Calu3 (cell line): ENCODE measurements around the gene CACNA1C. TPM values are rescaled to one million over a fixed set of nuclear protein-coding genes. Genes with fewer than 3 reads are reported as not detected.
A peak's percentile ranks its signal among the peaks of the same experiment; 100 is the strongest.

Experiments used
- BruUV-seq: library from RNA; stranded (reverse); fragments of 400-500 nt; replicated peaks from 2 replicates; lab custom pipeline; 2021; lab: Mats Ljungman, UMichigan
- CTCF ChIA-PET: fragments of 300-600 bp; sonication (Branson Sonifier 250); formaldehyde crosslinking; loops from one replicate; lab custom pipeline; 2022; ENCODE audit warnings: antibody characterized with exemption; lab: Charles Lee
- DNase-seq: peaks from one replicate; pipeline ENCODE4 v3.0.0; 2022
- H3K27ac Mint-ChIP-seq: one replicate; pipeline ENCODE4 v1.8.0; 2022; ENCODE audit warnings: mixed read lengths; ENCODE audit not compliant: unreplicated experiment
- H3K27me3 Mint-ChIP-seq: one replicate; pipeline ENCODE4 v1.8.0; 2022; ENCODE audit warnings: mixed read lengths; ENCODE audit not compliant: unreplicated experiment
- H3K36me3 Mint-ChIP-seq: one replicate; pipeline ENCODE4 v1.8.0; 2022; ENCODE audit warnings: mild to moderate bottlenecking, moderate library complexity, mixed read lengths; ENCODE audit not compliant: insufficient read depth, unreplicated experiment
- H3K4me1 Mint-ChIP-seq: one replicate; pipeline ENCODE4 v1.8.0; 2022; ENCODE audit warnings: mild to moderate bottlenecking, low read depth, mixed read lengths; ENCODE audit not compliant: unreplicated experiment
- H3K4me3 Mint-ChIP-seq: one replicate; pipeline ENCODE4 v1.8.0; 2022; ENCODE audit warnings: mild to moderate bottlenecking, low read depth, moderate library complexity, mixed read lengths; ENCODE audit not compliant: unreplicated experiment
- H3K9me3 Mint-ChIP-seq: one replicate; pipeline ENCODE4 v1.8.0; 2022; ENCODE audit warnings: low read depth, mixed read lengths; ENCODE audit not compliant: unreplicated experiment
- intact Hi-C: fragments of 100-400 bp; cut with micrococcal nuclease; formaldehyde crosslinking; loops from one replicate; pipeline ENCODE4 v1.10.0; 2022; ENCODE audit not compliant: unreplicated experiment
- total RNA-seq: library from RNA; stranded (reverse); gene quantifications from 2 replicates; pipeline ENCODE4 v1.2.3, GENCODE V29; 2022
- TF ChIP-seq, protein P1 (sequence below): fragments of 200-600 bp; IDR thresholded peaks from one replicate; pipeline ENCODE4 v1.8.0; 2022; ENCODE audit warnings: antibody characterized with exemption; ENCODE audit not compliant: unreplicated experiment

The CACNA1C gene
- total RNA-seq, 1 experiment from 2014 or later, result not detected

- intact Hi-C loops, result loop anchor here (5.0 kb wide), 1 partner anchor 528 kb away; no protein-coding TSS in a partner anchor
- no peak overlapping the region for H3K27ac Mint-ChIP-seq
These were observed 1.6 kb downstream of the CACNA1C start for GRCh38 chr12:2054091-2055018.

DNA sequence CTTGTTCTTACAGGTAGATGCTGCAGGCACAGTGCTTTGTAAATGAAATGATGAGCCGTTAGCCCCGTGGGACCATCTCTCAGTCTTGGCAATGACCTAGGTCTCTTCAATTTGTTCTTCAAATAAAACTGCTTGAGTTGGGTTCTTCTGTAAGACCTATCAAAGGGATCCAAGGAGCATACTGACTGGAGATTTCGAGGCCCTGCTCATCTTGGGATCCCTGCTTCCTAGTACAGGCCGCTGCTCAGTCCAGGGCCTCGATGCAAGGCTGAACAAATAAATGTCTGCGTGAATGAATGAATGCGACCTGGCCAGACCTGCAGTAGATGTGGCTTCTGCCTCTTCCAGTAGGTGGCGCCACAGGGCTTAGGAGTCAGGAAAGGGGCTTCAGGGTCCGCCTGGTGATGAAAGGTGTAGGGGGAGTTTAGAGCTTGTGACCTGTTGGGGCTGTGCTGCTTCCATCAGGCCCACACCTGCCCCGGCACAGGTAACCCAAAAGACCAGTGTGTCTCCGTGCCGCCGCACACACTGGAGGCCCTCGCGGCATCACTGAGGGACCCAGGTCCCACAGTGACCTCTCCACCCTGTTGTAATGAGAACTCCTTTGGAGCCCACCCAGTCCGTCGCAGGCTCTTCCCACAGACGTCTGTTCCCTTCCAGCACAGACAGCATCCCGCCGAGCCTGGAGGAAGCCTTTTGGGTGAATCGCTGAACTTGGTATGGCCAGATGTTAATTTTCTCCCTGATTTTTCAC is 4.4 kb downstream of the CACNA1C start:
- DNase-seq, result peak; percentile 56
- intact Hi-C loops, result loop anchor here (2.0 to 5.0 kb wide), 2 partner anchors 228 to 525 kb away; no protein-coding TSS in a partner anchor
- Mint-ChIP-seq H3K4me3 (no peak overlapping the region), H3K27ac (no peak overlapping the region), H3K36me3 (no peaks in the 10 kb centered on the region), H3K4me1 (no peaks in the 10 kb centered on the region), H3K9me3 (no peaks in the 10 kb centered on the region), H3K27me3 (peaks cover 94% of the 10 kb centered on the region)
- no TSS peak for BruUV-seq
- TF ChIP-seq, protein P1, sequence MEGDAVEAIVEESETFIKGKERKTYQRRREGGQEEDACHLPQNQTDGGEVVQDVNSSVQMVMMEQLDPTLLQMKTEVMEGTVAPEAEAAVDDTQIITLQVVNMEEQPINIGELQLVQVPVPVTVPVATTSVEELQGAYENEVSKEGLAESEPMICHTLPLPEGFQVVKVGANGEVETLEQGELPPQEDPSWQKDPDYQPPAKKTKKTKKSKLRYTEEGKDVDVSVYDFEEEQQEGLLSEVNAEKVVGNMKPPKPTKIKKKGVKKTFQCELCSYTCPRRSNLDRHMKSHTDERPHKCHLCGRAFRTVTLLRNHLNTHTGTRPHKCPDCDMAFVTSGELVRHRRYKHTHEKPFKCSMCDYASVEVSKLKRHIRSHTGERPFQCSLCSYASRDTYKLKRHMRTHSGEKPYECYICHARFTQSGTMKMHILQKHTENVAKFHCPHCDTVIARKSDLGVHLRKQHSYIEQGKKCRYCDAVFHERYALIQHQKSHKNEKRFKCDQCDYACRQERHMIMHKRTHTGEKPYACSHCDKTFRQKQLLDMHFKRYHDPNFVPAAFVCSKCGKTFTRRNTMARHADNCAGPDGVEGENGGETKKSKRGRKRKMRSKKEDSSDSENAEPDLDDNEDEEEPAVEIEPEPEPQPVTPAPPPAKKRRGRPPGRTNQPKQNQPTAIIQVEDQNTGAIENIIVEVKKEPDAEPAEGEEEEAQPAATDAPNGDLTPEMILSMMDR, result no peak
- CTCF ChIA-PET, result no interaction called here

More at GRCh38 chr12:2054091-2055018, 1.6 kb downstream of the CACNA1C start:
- CTCF ChIA-PET, result no interaction called here
- Mint-ChIP-seq H3K4me3 (no peak overlapping the region), H3K9me3 (no peaks in the 10 kb centered on the region), H3K27me3 (peaks cover 99% of the 10 kb centered on the region), H3K36me3 (no peaks in the 10 kb centered on the region), H3K4me1 (no peaks in the 10 kb centered on the region)
- BruUV-seq, result no TSS peak
- DNase-seq, result no peak
- TF ChIP-seq, protein P1, result no peak

DNA sequence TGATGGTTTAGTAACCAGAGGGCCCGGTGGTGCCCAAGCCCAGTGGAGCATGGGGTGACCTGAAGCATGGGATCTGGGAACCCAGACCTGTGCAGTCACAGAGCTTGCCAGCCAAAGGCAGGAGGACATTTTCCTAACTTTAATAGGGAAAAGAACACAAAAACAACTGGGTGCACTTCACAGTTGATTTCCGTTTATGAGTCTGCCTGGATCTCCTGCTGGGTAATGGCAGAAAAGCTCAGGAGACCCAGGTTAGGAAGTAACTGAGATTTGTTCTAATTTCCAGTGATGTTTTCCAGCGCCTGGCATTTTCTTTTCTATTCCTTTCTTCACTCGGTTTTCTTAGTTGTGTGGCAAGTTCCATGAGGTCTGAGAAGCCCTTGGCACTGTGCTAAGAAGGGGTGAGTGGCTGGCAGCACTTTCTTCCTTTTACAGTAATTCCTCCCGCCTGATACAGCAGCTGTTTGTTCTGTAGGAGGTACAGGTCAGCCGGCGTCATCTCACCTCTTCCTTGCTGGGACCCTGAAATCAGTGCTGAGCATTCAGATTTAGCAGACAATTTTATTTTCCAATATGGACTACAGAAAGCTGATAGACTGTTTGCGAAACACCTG is 5.1 kb downstream of the CACNA1C start:
- Mint-ChIP-seq H3K9me3 (no peaks in the 10 kb centered on the region), H3K4me1 (no peaks in the 10 kb centered on the region), H3K27me3 (peaks cover 94% of the 10 kb centered on the region), H3K36me3 (no peaks in the 10 kb centered on the region), H3K27ac (no peak overlapping the region), H3K4me3 (no peak overlapping the region)
- CTCF ChIA-PET, result no interaction called here
- TF ChIP-seq, protein P1, result no peak
- intact Hi-C loops, result loop anchor here (2.0 to 5.0 kb wide), 2 partner anchors 227 to 524 kb away; no protein-coding TSS in a partner anchor
- DNase-seq, result no peak
- BruUV-seq, result no TSS peak

- CTCF ChIA-PET, result no interaction called here
- Mint-ChIP-seq H3K9me3 (no peaks in the 10 kb centered on the region), H3K27ac (no peak overlapping the region), H3K4me3 (no peak overlapping the region), H3K36me3 (no peaks in the 10 kb centered on the region), H3K4me1 (no peaks in the 10 kb centered on the region), H3K27me3 (peaks cover 94% of the 10 kb centered on the region)
- no TSS peak for BruUV-seq
- TF ChIP-seq, protein P1, result no peak
- DNase-seq, result no peak
- intact Hi-C loops, result loop anchor here (5.0 kb wide), 1 partner anchor 523 kb away; no protein-coding TSS in a partner anchor
These were observed 6.0 kb downstream of the CACNA1C start for GRCh38 chr12:2058837-2059236.
